DND-41 (cell line): ENCODE data around the gene CLK2.

Experiments used
- ATAC-seq: fragments of 200-7000 bp; cut with Tn5 transposase; 3 replicates; pipeline ENCODE4 v1.9.1; 2021; ENCODE audit warnings: low read depth; ENCODE audit not compliant: insufficient read depth
- DNase-seq: peaks from one replicate; pipeline ENCODE4 v3.0.0-alpha.2; 2020
- H2AFZ ChIP-seq: 2 replicates; pipeline ENCODE4 v1.6.0; 2012; ENCODE audit warnings: low read depth, low read length
- H3K27ac ChIP-seq: 2 replicates; pipeline ENCODE4 v1.5.1; 2012; ENCODE audit warnings: low read length, inconsistent platforms
- H3K27me3 ChIP-seq: fragments of 200-600 bp; sonication (generic); 2 replicates; pipeline ENCODE4 v1.6.0; 2012; ENCODE audit warnings: low read length, mild to moderate bottlenecking, inconsistent platforms; ENCODE audit not compliant: insufficient read depth, poor library complexity
- H3K36me3 ChIP-seq: 2 replicates; pipeline ENCODE4 v1.5.1; 2012; ENCODE audit warnings: low read length, inconsistent platforms; ENCODE audit not compliant: insufficient read depth
- H3K4me1 ChIP-seq: 2 replicates; pipeline ENCODE4 v1.5.1; 2012; ENCODE audit warnings: mild to moderate bottlenecking, low read length; ENCODE audit not compliant: insufficient read depth
- H3K4me2 ChIP-seq: 2 replicates; pipeline ENCODE4 v1.6.0; 2012; ENCODE audit warnings: mild to moderate bottlenecking, moderate library complexity, low read length, inconsistent platforms; ENCODE audit not compliant: insufficient read depth
- H3K4me3 ChIP-seq, 2 experiments: fragments of 200-600 bp in 1 of 2; shearing (Covaris generic) in 1 of 2; 2 replicates each; pipeline ENCODE4 v1.5.1; 2012 to 2016; ENCODE audit warnings: inconsistent platforms in 2 of 2, low read length in 2 of 2, mild to moderate bottlenecking in 2 of 2, low read depth in 1 of 2, moderate library complexity in 1 of 2
- H3K79me2 ChIP-seq: 2 replicates; pipeline ENCODE4 v1.6.0; 2012; ENCODE audit warnings: low read length, inconsistent platforms; ENCODE audit not compliant: insufficient read depth
- H3K9ac ChIP-seq: 2 replicates; pipeline ENCODE4 v1.6.0; 2012; ENCODE audit warnings: low read depth, mild to moderate bottlenecking, inconsistent platforms, low read length, moderate library complexity
- H3K9me3 ChIP-seq: 2 replicates; pipeline ENCODE4 v1.5.1; 2012; ENCODE audit warnings: low read length, moderate library complexity, mild to moderate bottlenecking, inconsistent platforms; ENCODE audit not compliant: insufficient read depth, severe bottlenecking
- H4K20me1 ChIP-seq: 2 replicates; pipeline ENCODE4 v1.6.0; 2012; ENCODE audit warnings: low read length; ENCODE audit not compliant: insufficient read depth
- EZH2 ChIP-seq: IDR thresholded peaks from 3 replicates; pipeline ENCODE4 v1.6.1; 2012; ENCODE audit warnings: borderline replicate concordance, low read depth, mild to moderate bottlenecking, moderate library complexity, low read length, inconsistent platforms; ENCODE audit not compliant: severe bottlenecking
- TF ChIP-seq, protein P1 (sequence below): IDR thresholded peaks from 2 replicates; pipeline ENCODE4 v1.5.1; 2012; ENCODE audit warnings: borderline replicate concordance, low read length, moderate library complexity, mild to moderate bottlenecking; ENCODE audit not compliant: poor library complexity, severe bottlenecking; ENCODE audit errors: extremely low read depth

CLK2 gene

GRCh38 chr1:155309423-155310021, 36.2 kb upstream of the CLK2 start:
- Histone ChIP-seq H3K27me3 (no peaks in the 10 kb centered on the region), H3K36me3 (peaks cover 45% of the 10 kb centered on the region), H3K27ac (peak overlapping the region; percentile 89), H4K20me1 (peaks cover 22% of the 10 kb centered on the region; the same call in 1 of the 2 replicates), H3K9ac (peak overlapping the region; percentile 73), H3K4me3 (peak overlapping the region; percentile 56 to 75), H3K79me2 (peaks cover 52% of the 10 kb centered on the region), H2AFZ (peak overlapping the region; percentile 73), H3K4me1 (peaks cover 47% of the 10 kb centered on the region), H3K9me3 (no peaks in the 10 kb centered on the region), H3K4me2 (peak overlapping the region; percentile 73)
- TF ChIP-seq EZH2: no peak
- TF ChIP-seq, protein P1, sequence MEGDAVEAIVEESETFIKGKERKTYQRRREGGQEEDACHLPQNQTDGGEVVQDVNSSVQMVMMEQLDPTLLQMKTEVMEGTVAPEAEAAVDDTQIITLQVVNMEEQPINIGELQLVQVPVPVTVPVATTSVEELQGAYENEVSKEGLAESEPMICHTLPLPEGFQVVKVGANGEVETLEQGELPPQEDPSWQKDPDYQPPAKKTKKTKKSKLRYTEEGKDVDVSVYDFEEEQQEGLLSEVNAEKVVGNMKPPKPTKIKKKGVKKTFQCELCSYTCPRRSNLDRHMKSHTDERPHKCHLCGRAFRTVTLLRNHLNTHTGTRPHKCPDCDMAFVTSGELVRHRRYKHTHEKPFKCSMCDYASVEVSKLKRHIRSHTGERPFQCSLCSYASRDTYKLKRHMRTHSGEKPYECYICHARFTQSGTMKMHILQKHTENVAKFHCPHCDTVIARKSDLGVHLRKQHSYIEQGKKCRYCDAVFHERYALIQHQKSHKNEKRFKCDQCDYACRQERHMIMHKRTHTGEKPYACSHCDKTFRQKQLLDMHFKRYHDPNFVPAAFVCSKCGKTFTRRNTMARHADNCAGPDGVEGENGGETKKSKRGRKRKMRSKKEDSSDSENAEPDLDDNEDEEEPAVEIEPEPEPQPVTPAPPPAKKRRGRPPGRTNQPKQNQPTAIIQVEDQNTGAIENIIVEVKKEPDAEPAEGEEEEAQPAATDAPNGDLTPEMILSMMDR: no peak
- ATAC-seq (no peak), DNase-seq (peak; percentile 33)

DNA sequence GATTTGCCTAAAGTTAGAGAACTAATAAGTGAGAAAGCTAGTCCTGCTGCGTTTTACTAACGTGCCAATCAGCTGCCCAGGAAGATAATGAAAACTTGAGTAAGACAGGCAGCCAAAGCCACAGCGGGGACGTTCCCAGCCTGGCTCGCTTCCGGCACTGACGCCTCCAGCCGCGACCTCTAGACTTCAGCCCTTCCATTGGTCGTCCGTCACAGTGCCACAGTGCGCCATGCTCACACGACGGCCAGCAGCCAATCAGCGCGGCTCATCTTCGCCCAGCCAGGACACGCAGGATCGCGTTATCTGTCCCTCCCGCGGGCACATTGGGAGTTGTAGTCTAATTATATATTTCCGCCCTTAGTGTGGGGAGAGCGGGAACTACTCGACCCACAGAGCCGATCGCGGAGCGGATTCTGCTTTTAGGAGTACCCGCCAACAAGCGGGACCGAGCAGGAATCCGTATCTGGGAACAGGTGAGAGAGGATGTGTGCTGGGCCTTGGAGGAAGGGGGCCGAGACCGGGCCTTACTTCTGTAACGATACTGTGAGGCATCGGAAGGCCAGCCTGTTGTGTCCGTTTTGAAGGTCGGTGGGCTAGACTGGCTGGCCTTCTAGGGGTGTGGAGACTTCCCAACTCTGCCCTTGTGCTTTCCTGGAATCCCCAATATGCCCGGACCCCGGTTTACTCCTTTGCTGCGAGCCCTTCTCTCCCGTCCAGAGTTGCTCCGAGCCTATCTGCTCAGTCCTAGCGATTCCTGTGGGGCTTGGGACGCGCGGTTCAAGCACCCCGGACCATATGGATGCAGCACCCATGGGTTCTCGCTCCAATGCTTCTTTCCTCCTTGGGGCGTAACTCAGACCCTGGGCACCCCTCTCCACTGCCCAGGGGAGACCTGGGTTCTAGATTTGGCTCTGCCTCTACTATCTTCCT, 35.5 kb upstream of the CLK2 start, which contains the start of gene FDPS:
Gene FDPS, plus strand, starts transcription at position 374 of the 930 bp plus-strand sequence. CDS start 924 bp downstream, outside the sequence.
- Histone ChIP-seq H2AFZ (peak within 1 kb of the TSS; percentile 73), H3K27ac (peak within 1 kb of the TSS; percentile 89), H3K9ac (peak within 1 kb of the TSS; percentile 73), H3K9me3 (no peaks in the 10 kb centered on the region), H3K36me3 (peaks cover 38% of the 10 kb centered on the region), H3K4me1 (peaks cover 47% of the 10 kb centered on the region), H3K27me3 (no peaks in the 10 kb centered on the region), H3K79me2 (peaks cover 49% of the 10 kb centered on the region), H3K4me3 (peak within 1 kb of the TSS; percentile 56 to 75), H3K4me2 (peak within 1 kb of the TSS; percentile 73), H4K20me1 (peaks cover 22% of the 10 kb centered on the region; the same call in 1 of the 2 replicates)
- ATAC-seq: peak; percentile 97
- peak; percentile 99 for DNase-seq
- TF ChIP-seq EZH2: no peak
- TF ChIP-seq, protein P1: no peak

DNA sequence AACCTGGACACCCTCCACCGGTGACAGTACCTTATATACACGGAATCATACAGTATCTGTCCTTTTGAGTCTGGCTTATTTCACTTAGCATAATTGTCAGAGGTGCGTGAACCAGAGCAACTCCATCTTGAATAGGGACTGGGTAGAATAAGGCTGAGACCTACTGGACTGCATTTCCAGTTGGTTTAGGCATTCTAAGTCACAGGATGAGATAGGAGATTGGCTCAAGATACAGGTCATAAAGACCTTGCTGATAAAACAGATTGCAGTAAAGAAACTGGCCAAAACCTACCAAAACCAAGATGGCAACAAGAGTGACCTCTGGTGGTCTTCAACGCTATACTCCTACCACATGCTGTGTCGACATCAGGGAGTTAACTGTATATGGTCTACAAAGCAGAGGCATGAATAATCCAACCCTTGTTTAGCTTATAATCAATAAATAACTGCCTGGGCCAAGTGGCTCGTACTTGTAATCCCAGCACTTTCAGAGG, 34.0 kb upstream of the CLK2 start:
- H3K4me3 ChIP-seq: no peak overlapping the region
- peaks cover 38% of the 10 kb centered on the region for H3K4me1 ChIP-seq
- H3K36me3 ChIP-seq: peaks cover 23% of the 10 kb centered on the region
- H3K9ac ChIP-seq: peak overlapping the region; percentile 73
- H3K9me3 ChIP-seq: no peaks in the 10 kb centered on the region
- H3K79me2 ChIP-seq: peaks cover 36% of the 10 kb centered on the region
- H2AFZ ChIP-seq: no peak overlapping the region; the same call in 1 of the 2 replicates
- peak overlapping the region; percentile 82 for H3K27ac ChIP-seq
- peak overlapping the region; percentile 73 for H3K4me2 ChIP-seq
- ATAC-seq: no peak
- TF ChIP-seq, protein P1: peak; percentile 62
- no peak for TF ChIP-seq EZH2
- no peaks in the 10 kb centered on the region for H3K27me3 ChIP-seq
- peak; percentile 42 for DNase-seq
- peaks cover 13% of the 10 kb centered on the region; the same call in 1 of the 2 replicates for H4K20me1 ChIP-seq
